HL-60 (cell line): ENCODE results near the gene SPAG17.
A peak's percentile ranks its signal among the peaks of the same experiment; 100 is the strongest.

Source experiments
- DNase-seq, 2 experiments: peaks; one replicate each; pipeline ENCODE4 v3.0.0-alpha.2; 2010 to 2020; ENCODE audit warnings: low read depth in 1 of 2, low spot score in 1 of 2
- H3K27ac ChIP-seq: fragments of 250-450 bp; sonication (Bioruptor Pico); replicated peaks from 2 replicates; pipeline ENCODE4 v1.5.1; 2020; ENCODE audit warnings: mild to moderate bottlenecking, moderate library complexity
- H3K27me3 ChIP-seq: fragments of 250-450 bp; sonication (Bioruptor Pico); 2 replicates; pipeline ENCODE4 v1.5.1; 2021; ENCODE audit warnings: mild to moderate bottlenecking, moderate library complexity; ENCODE audit not compliant: insufficient read depth, poor library complexity, severe bottlenecking
- H3K4me3 ChIP-seq: replicated peaks from 2 replicates; pipeline ENCODE4 v1.5.1; 2011; ENCODE audit warnings: mild to moderate bottlenecking, control low read depth, low read length; ENCODE audit not compliant: insufficient read depth
- GABPA ChIP-seq: IDR thresholded peaks from 2 replicates; pipeline ENCODE4 v1.6.1; 2012; ENCODE audit warnings: low read depth
- POLR2AphosphoS5 ChIP-seq: IDR thresholded peaks from 2 replicates; pipeline ENCODE4 v1.6.1; 2012; ENCODE audit warnings: low read depth
- SPI1 ChIP-seq: IDR thresholded peaks from 2 replicates; pipeline ENCODE4 v1.6.1; 2012; ENCODE audit warnings: low read depth, mild to moderate bottlenecking, borderline replicate concordance
- TF ChIP-seq, protein P1 (sequence below): IDR thresholded peaks from one replicate; pipeline ENCODE4 v1.5.1; 2011; ENCODE audit warnings: low read length, control low read depth, inconsistent platforms; ENCODE audit not compliant: insufficient read depth
- TF ChIP-seq, protein P2 (sequence below): IDR thresholded peaks from 2 replicates; pipeline ENCODE4 v1.6.1; 2012; ENCODE audit warnings: low read depth; ENCODE audit not compliant: insufficient replicate concordance

SPAG17 gene

DNA sequence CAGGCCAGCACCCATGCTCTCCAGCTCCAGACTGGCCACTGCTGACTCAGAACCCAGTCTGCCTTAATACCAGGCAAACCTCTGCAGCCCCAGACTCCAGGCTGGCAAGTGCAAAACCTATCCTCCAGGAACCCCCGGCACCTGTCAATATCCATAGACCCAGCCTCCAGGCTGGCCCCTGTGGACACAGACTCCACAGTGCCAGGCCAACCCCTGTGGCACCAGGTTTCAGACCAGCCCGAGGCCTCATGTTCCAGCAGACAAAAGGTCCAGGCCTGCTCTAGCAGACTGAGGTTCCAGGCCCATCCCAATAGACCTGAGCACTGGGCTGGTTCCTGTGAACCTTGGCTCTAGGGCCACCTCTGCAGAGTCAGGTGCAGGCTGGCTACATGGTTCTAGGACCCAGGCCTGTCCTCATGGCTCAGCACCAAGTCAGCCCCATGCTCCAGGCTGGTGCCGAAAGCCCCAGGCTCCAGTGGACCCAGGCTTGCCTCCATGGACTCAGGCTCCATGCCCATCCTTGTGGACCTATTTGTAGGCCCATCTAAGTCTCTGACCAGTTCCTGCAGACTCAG, 137.3 kb downstream of the SPAG17 start:
- DNase-seq = no peak
- Histone ChIP-seq H3K27me3 (no peaks in the 10 kb centered on the region), H3K27ac (no peak overlapping the region), H3K4me3 (no peak overlapping the region)
- no peak for TF ChIP-seq SPI1
- TF ChIP-seq, protein P1, sequence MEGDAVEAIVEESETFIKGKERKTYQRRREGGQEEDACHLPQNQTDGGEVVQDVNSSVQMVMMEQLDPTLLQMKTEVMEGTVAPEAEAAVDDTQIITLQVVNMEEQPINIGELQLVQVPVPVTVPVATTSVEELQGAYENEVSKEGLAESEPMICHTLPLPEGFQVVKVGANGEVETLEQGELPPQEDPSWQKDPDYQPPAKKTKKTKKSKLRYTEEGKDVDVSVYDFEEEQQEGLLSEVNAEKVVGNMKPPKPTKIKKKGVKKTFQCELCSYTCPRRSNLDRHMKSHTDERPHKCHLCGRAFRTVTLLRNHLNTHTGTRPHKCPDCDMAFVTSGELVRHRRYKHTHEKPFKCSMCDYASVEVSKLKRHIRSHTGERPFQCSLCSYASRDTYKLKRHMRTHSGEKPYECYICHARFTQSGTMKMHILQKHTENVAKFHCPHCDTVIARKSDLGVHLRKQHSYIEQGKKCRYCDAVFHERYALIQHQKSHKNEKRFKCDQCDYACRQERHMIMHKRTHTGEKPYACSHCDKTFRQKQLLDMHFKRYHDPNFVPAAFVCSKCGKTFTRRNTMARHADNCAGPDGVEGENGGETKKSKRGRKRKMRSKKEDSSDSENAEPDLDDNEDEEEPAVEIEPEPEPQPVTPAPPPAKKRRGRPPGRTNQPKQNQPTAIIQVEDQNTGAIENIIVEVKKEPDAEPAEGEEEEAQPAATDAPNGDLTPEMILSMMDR = no peak
- TF ChIP-seq GABPA = no peak
- TF ChIP-seq, protein P2, sequence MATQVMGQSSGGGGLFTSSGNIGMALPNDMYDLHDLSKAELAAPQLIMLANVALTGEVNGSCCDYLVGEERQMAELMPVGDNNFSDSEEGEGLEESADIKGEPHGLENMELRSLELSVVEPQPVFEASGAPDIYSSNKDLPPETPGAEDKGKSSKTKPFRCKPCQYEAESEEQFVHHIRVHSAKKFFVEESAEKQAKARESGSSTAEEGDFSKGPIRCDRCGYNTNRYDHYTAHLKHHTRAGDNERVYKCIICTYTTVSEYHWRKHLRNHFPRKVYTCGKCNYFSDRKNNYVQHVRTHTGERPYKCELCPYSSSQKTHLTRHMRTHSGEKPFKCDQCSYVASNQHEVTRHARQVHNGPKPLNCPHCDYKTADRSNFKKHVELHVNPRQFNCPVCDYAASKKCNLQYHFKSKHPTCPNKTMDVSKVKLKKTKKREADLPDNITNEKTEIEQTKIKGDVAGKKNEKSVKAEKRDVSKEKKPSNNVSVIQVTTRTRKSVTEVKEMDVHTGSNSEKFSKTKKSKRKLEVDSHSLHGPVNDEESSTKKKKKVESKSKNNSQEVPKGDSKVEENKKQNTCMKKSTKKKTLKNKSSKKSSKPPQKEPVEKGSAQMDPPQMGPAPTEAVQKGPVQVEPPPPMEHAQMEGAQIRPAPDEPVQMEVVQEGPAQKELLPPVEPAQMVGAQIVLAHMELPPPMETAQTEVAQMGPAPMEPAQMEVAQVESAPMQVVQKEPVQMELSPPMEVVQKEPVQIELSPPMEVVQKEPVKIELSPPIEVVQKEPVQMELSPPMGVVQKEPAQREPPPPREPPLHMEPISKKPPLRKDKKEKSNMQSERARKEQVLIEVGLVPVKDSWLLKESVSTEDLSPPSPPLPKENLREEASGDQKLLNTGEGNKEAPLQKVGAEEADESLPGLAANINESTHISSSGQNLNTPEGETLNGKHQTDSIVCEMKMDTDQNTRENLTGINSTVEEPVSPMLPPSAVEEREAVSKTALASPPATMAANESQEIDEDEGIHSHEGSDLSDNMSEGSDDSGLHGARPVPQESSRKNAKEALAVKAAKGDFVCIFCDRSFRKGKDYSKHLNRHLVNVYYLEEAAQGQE = no peak
- no peak for TF ChIP-seq POLR2AphosphoS5

DNA sequence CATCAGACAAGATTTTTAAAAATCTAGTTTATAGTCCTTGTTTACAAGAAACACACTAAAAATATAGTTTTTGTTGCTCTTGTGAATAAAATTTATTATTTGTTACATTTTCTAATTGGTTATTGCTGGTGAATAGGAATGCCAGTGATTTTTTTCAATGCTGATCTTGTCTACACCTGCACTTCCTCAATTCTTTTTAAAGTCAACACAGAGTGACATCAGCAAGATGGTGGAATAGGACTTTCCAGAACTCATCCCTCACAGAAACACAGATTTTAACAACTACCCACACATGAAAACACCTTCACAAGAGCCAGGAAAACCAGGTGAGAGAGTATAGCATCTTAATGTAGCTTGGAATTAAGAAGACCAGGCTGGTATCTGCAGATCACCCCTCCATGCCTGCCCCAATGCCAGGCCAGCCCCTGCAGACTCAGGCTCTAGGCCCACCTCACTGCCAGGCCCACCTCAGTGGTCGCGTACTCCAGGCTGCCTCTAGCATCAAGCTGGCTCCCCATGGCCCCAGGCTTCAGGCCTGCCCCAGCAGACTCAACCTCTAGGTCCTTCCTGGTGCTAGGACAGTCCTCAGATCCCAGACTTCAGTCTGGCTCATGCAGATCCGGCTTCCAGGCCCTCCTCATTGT, 137.9 kb downstream of the SPAG17 start:
- no peak for DNase-seq
- TF ChIP-seq GABPA (no peak), SPI1 (peak; percentile 84)
- Histone ChIP-seq H3K27ac (no peak overlapping the region), H3K27me3 (no peaks in the 10 kb centered on the region), H3K4me3 (no peak overlapping the region)

DNA sequence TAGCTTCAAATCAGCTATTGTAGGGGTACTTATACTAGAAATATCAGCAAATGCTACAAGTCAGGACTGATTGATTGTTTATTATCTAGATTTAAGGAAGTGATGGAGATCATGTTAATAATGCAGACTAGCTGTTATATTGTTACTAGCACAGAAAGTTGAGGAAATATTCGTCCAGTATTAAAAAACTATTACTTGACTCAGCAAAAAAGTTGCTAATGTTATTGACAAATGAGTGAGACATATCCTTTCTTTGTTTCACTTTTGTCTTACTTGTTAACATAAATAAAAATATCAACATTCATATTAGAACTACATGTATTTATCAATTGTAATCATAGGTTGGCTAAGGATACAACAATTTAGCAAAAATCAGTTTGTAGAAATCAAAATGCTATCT, 141.4 kb downstream of the SPAG17 start:
- Histone ChIP-seq H3K4me3 (no peak overlapping the region), H3K27me3 (no peaks in the 10 kb centered on the region), H3K27ac (no peak overlapping the region)
- no peak for TF ChIP-seq GABPA
- TF ChIP-seq, protein P2 = no peak
- TF ChIP-seq POLR2AphosphoS5 = no peak
- no peak for TF ChIP-seq SPI1
- TF ChIP-seq, protein P1 = no peak
- no peak for DNase-seq

DNA sequence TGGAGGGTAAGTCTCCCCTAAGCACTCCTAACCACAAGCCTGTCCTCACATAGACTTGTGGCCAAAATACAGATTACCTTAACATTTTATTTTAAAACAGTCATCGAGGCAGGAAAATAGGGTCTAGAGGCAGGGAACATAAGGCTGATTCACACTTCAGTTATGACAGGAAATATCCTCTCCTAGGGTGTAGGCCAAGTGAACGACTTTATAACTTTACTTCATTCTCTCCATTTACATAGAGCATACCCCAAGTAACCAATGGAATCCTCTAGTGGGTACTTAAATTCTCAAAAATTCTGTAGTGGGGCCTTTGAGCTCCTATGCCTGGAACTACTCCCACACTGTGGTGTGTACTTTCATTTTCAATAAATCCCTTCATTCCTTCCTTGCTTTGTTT, 142.5 kb downstream of the SPAG17 start:
- Histone ChIP-seq H3K27ac (no peak overlapping the region), H3K27me3 (no peaks in the 10 kb centered on the region), H3K4me3 (no peak overlapping the region)
- TF ChIP-seq SPI1 (no peak), GABPA (no peak), POLR2AphosphoS5 (no peak)
- TF ChIP-seq, protein P1 = no peak
- TF ChIP-seq, protein P2 = no peak
- DNase-seq = no peak
